Gastrocnemius medialis (tissue), 4 donors: ENCODE measurements around the gene TMEM167A.

ENCODE experiments used
- CTCF ChIP-seq, 5 experiments: fragments of 450-650 bp in 3 of 5; fragments of 200-600 bp in 2 of 5; sonication (generic) in 2 of 5; IDR thresholded peaks in 4 of 5; conservative IDR thresholded peaks in 1 of 5; 1 replicate in 4 of 5; 2 replicates in 1 of 5; pipeline ENCODE4 v1.5.1; 2016 to 2019; ENCODE audit warnings: antibody characterized with exemption in 5 of 5, mild to moderate bottlenecking in 3 of 5, moderate library complexity in 3 of 5
- POLR2A ChIP-seq, 2 donors: fragments of 450-650 bp; IDR thresholded peaks; one replicate each; pipeline ENCODE4 v1.6.1; 2017; ENCODE audit warnings: antibody characterized with exemption in 2 of 2, mild to moderate bottlenecking in 2 of 2, moderate library complexity in 2 of 2

GRCh38 chr5:83097689-83098231 is 20.6 kb upstream of the TMEM167A start:
- no peak for TF ChIP-seq POLR2A (IDR thresholded peaks at IDR 0.05)
- TF ChIP-seq CTCF (IDR thresholded peaks at IDR 0.05 in 4 of 5, conservative IDR thresholded peaks at IDR 0.05 in 1 of 5), result no peak
